Lower leg skin (tissue), 4 donors: ENCODE results near the gene PGLYRP4. TPM values are rescaled to one million over a fixed set of nuclear protein-coding genes. Genes with fewer than 3 reads are reported as not detected.
A peak's percentile ranks its signal among the peaks of the same experiment; 100 is the strongest.

Source experiments
- DNase-seq, 2 donors: peaks; one replicate each; pipeline ENCODE4 v3.0.0-alpha.2; 2019; ENCODE audit warnings: low spot score in 2 of 2
- H3K4me3 ChIP-seq: fragments of 200-600 bp; sonication (generic); 2 replicates; pipeline ENCODE4 v1.5.1; 2017; ENCODE audit warnings: mild to moderate bottlenecking, low read depth; ENCODE audit not compliant: poor library complexity, severe bottlenecking
- CTCF ChIP-seq, 3 donors: fragments of 450-650 bp; IDR thresholded peaks; one replicate each; pipeline ENCODE4 v1.5.1; 2016; ENCODE audit warnings: antibody characterized with exemption in 3 of 3, mild to moderate bottlenecking in 3 of 3, moderate library complexity in 2 of 3
- POLR2A ChIP-seq, 2 donors: fragments of 450-650 bp; IDR thresholded peaks; one replicate each; pipeline ENCODE4 v1.6.1; 2016 to 2017; ENCODE audit warnings: antibody characterized with exemption in 2 of 2, mild to moderate bottlenecking in 1 of 2, moderate library complexity in 1 of 2
- WGBS, 2 donors: methylation state at CpG; one replicate each; pipeline ENCODE4 v1.1.5; 2018; 5-methylcytosine and 5-hydroxymethylcytosine counted together
- intact Hi-C: fragments of 100-400 bp; cut with DNase I; formaldehyde crosslinking; loops from one replicate; pipeline ENCODE4 v1.15.0; 2023; ENCODE audit warnings: low total_unique reads
- total RNA-seq, 4 donors: library from RNA; depleted of rRNA; stranded (reverse); fragments of >200 nt; gene quantifications; one replicate each; pipeline ENCODE4 v1.1.0, GENCODE V29; 2016

The PGLYRP4 gene
- total RNA-seq, 4 donors from 2014 or later: 10.2 to 36.1 (median 18.7) TPM

DNA sequence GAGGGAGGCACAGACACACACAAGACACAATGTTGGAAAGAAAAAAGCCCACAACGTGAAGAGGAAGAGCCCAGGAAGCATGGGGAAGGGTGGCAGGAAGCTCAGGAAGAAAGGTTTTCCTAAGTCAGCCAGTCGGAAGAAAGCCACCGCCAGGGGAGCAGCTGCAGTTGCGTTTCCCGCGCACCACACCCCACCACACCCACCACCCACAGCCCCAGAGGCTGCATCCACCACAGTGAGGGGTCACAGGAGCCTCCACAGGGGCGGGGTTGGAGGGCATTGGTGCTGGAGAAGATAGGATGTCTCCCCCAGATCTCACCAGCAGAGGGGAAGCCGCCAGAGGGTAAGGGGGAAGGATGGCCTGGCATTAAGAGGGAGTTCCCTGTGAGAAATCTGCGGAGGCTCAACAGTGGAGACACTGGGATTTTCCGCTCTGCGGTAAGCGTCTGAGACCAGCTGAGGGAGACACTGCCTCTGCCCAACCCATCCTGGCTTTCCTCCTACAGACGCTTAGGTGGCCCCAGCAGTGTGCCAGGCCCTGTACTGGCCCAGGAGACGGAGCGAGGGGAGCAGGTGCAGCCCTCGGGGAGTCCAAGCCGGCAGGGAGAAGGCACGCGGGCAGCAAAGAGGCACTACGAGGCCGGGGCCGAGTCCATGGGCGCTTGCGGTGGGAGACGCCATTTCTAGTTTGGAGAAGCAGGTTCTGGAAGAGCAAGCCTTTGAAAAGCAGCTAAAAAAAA lies 55.7 kb downstream of the PGLYRP4 start:
- H3K4me3 ChIP-seq: no peak overlapping the region
- intact Hi-C loops: no loop called here
- WGBS, 2 donors: 40 to 51% methylated on average over 25 of the region's 25 CpGs
- TF ChIP-seq CTCF (IDR thresholded peaks at IDR 0.05): no peak
- no peak for TF ChIP-seq POLR2A (IDR thresholded peaks at IDR 0.05)
- DNase-seq: no peak

- intact Hi-C loops: no loop called here
- 38 to 48% methylated on average over 8 of the region's 8 CpGs for WGBS, 2 donors
- H3K4me3 ChIP-seq: no peak overlapping the region
- TF ChIP-seq CTCF (IDR thresholded peaks at IDR 0.05): no peak
- no peak for TF ChIP-seq POLR2A (IDR thresholded peaks at IDR 0.05)
- peak in 1 of 2 donors; percentile 35 for DNase-seq
Observed at GRCh38 chr1:153292185-153292584, 56.5 kb downstream of the PGLYRP4 start.

- intact Hi-C loops: no loop called here
- H3K4me3 ChIP-seq: no peak overlapping the region
- DNase-seq: no peak
- WGBS, 2 donors: 77 to 82% methylated on average over 5 of the region's 5 CpGs
- TF ChIP-seq CTCF (IDR thresholded peaks at IDR 0.05) (no peak), POLR2A (IDR thresholded peaks at IDR 0.05) (no peak)
Observed at GRCh38 chr1:153291514-153291913, 57.1 kb downstream of the PGLYRP4 start.

DNA sequence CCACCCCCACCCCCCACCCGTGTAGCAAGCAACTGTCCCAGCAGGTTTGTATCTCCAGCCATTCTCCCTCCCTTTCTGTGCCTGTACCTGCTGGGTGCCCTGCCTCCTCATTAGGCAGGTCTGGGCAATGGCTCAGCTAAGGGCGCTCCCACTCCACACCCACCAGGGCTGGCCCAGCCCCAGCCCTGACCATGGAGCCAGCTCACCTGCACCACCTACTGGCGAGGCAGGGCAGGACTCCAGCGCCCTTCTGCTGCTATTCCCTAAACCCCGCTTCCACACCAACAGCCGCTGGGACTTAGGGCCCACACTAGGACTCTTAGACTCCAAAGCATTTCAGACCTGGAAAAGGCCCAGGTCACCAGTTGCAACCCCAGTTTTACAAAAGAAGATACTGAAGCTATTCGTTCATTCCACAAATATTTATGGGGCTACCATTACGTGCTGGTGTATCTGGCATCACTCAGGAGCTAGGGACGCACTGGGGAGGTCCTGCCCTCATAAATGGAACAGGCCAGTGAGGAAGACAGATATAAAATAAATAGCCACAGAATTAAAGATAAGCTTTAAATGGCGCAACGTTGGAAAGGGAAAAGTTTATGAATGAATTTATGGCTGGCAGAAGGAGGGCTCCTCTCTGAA lies 59.9 kb downstream of the PGLYRP4 start:
- peak in 1 of 2 donors; percentile 39 for DNase-seq
- WGBS, 2 donors: 54 to 65% methylated on average over 10 to 11 of the region's 11 CpGs
- TF ChIP-seq POLR2A (IDR thresholded peaks at IDR 0.05): no peak
- no peak for TF ChIP-seq CTCF (IDR thresholded peaks at IDR 0.05)
- intact Hi-C loops: no loop called here
- no peak overlapping the region for H3K4me3 ChIP-seq

Other genes starting within 250 kb of the PGLYRP4 start
- gene SPRR2F, start 235.3 kb downstream of the PGLYRP4 start, total RNA-seq: under 1 TPM in 1 of 4 donors, not detected in 3; 0.64 TPM
- 100 to 1,000 TPM in 2 of 4 donors, 10 to 100 TPM in 2; 58.1 to 175 (median 92.7) TPM for gene SPRR2G, start 198.0 kb downstream of the PGLYRP4 start, total RNA-seq
- not detected for gene LELP1, start 145.4 kb downstream of the PGLYRP4 start, total RNA-seq
- gene PRR9, start 131.3 kb downstream of the PGLYRP4 start, total RNA-seq: 10 to 100 TPM in 1 of 4 donors, 1 to 10 TPM in 1, under 1 TPM in 2; 0.34 to 46.0 (median 0.91) TPM
- gene LORICRIN, start 89.2 kb downstream of the PGLYRP4 start, total RNA-seq: 100 to 1,000 TPM; 434 to 831 (median 725) TPM
- gene PGLYRP3, start 35.9 kb downstream of the PGLYRP4 start, total RNA-seq: 10 to 100 TPM; 33.1 to 66.1 (median 60.3) TPM
- 10 to 100 TPM; 21.6 to 53.2 (median 31.3) TPM for gene S100A9, start 9.0 kb upstream of the PGLYRP4 start, total RNA-seq
- gene S100A12, start 26.8 kb upstream of the PGLYRP4 start, total RNA-seq: 1 to 10 TPM in 1 of 4 donors, not detected in 3; 2.0 TPM
- gene S100A8, start 42.2 kb upstream of the PGLYRP4 start, total RNA-seq: 10 to 100 TPM in 1 of 4 donors, 1 to 10 TPM in 3; 1.3 to 14.3 (median 6.0) TPM
- gene S100A7A, start 67.7 kb upstream of the PGLYRP4 start, total RNA-seq: not detected
- 10 to 100 TPM; 12.2 to 46.8 (median 31.3) TPM for gene S100A7, start 111.8 kb upstream of the PGLYRP4 start, total RNA-seq
- 100 to 1,000 TPM; 147 to 251 (median 192) TPM for gene S100A6, start 187.2 kb upstream of the PGLYRP4 start, total RNA-seq
- not detected for gene S100A5, start 192.1 kb upstream of the PGLYRP4 start, total RNA-seq
- 100 to 1,000 TPM in 3 of 4 donors, 10 to 100 TPM in 1; 94.4 to 215 (median 146) TPM for gene S100A4, start 197.0 kb upstream of the PGLYRP4 start, total RNA-seq
- gene S100A3, start 200.4 kb upstream of the PGLYRP4 start, total RNA-seq: 10 to 100 TPM in 1 of 4 donors, 1 to 10 TPM in 2, not detected in 1; 1.2 to 78.2 (median 2.2) TPM
- gene S100A2, start 217.0 kb upstream of the PGLYRP4 start, total RNA-seq: 100 to 1,000 TPM in 1 of 4 donors, 10 to 100 TPM in 3; 71.5 to 143 (median 96.4) TPM